ENCODE measurements around the gene CCR1. TPM values are rescaled to one million over a fixed set of nuclear protein-coding genes. Genes with fewer than 3 reads are reported as not detected.
"Not testable (repeated sequence)": the region's sequence is repeated elsewhere in the genome, so short reads cannot be mapped to it uniquely, and the experiment has no call there.

The CCR1 gene
- total and polyA plus RNA-seq, 2 of the 4 experiments (the other 2 are of a cell fraction): not detected

DNA sequence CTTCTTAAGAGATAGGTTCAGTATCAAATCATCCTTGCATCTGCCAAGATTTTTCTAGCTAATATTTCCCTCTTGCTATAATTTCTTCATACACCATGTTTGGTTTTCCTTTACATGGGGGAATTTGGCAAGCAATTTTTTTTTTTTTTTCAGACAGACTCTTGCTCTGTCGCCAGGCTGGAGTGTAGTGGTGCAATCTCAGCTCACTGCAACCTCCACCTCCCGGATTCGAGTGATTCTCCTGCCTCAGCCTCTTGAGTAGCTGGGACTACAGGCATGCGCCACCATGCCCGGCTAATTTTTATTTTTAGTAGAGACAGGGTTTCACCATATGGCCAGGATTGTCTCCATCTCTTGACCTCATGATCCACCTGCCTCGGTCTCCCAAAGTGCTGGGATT, 599 bp downstream of the CCR1 start:
- H3K18ac ChIP-seq (ENCODE audit: low read depth, low read length); BruUV-seq (replicated peaks); H3K79me1 ChIP-seq (ENCODE audit: low read depth in 1 of 2, low read length in 2 of 2); H3K4me1 ChIP-seq (ENCODE audit: control insufficient read depth, insufficient read depth, low read length); H3K27ac ChIP-seq (ENCODE audit: insufficient read depth, low read length); H3K56ac ChIP-seq (ENCODE audit: extremely low read depth, insufficient read depth, low read length); ATAC-seq (ENCODE audit: low read depth); H4K5ac ChIP-seq (ENCODE audit: low read depth, low read length); H2BK120ac ChIP-seq (ENCODE audit: low read depth, low read length); DNase-seq; H3K9me3 ChIP-seq (ENCODE audit: control insufficient read depth, insufficient read depth, low read length); H3K23ac ChIP-seq (ENCODE audit: low read depth, low read length); H3K9me1 ChIP-seq (ENCODE audit: insufficient read depth, low read length); H4K8ac ChIP-seq (ENCODE audit: low read depth in 2 of 2, low read length in 2 of 2); H4K20me1 ChIP-seq (ENCODE audit: insufficient read depth, low read length); H2AFZ ChIP-seq (replicated peaks; ENCODE audit: low read length, poor library complexity); H3K14ac ChIP-seq (replicated peaks; ENCODE audit: low read depth, low read length); H2AK5ac ChIP-seq (ENCODE audit: low read depth, low read length); in situ Hi-C loops (cut with MboI; ENCODE audit: low sequenced_read_pairs); H3K9ac ChIP-seq (ENCODE audit: low read depth, low read length); H3K4me3 ChIP-seq (ENCODE audit: insufficient read depth, low read depth, low read length); POLR2A ChIA-PET (ENCODE audit: unreplicated experiment); H3K4me2 ChIP-seq (ENCODE audit: low read depth, low read length); dilution Hi-C loops (cut with HindIII; ENCODE audit: low sequenced_read_pairs, unreplicated experiment); H3K4ac ChIP-seq (ENCODE audit: low read depth, low read length); H2AK9ac ChIP-seq (replicated peaks; ENCODE audit: low read depth, low read length, poor library complexity); H2BK20ac ChIP-seq (ENCODE audit: low read depth, low read length); H4K91ac ChIP-seq (ENCODE audit: insufficient read depth, low read depth, low read length); H2BK15ac ChIP-seq (ENCODE audit: low read depth, low read length); H3K36me3 ChIP-seq (ENCODE audit: control insufficient read depth, insufficient read depth, low read length); H2BK5ac ChIP-seq (ENCODE audit: low read depth, low read length, poor library complexity, severe bottlenecking): not testable (repeated sequence)
- intact Hi-C loops (cut with micrococcal nuclease): loop anchor here (5.0 kb wide), 1 partner anchor 165 kb away; the partner anchor contains the start of gene CCR5
- 94% methylated on average over 3 of the region's 6 CpGs; no CpG with 5 or more reads in 1 of the 2 experiments for WGBS, 2 experiments (ENCODE audit: extremely low coverage in 2 of 2, insufficient read length in 1 of 2)
- CTCF ChIA-PET: interaction anchor here (0.6 to 2.2 kb wide), 14 partner anchors 8 to 382 kb away, joined by 3 to 9 read pairs (median 3); partner anchors contain the start of gene CCR5
- H3K27me3 ChIP-seq (ENCODE audit: control insufficient read depth, insufficient read depth, low read length): peaks cover 17% of the 10 kb centered on the region

Data from IMR-90 (cell line).